ENCODE measurements around the gene CHMP4B. TPM values are rescaled to one million over a fixed set of nuclear protein-coding genes. Genes with fewer than 3 reads are reported as not detected.

Gene CHMP4B
- total RNA-seq, 1 experiment from 2014 or later = 72.5 TPM

GRCh38 chr20:33767777-33768138, 43.4 kb upstream of the CHMP4B start (continued):
- TF ChIP-seq ZBTB43 (CRISPR knock-in tag; IDR thresholded peaks at IDR 0.05) (no peak), NR2C2 (CRISPR knock-in tag; IDR thresholded peaks at IDR 0.05) (no peak), ZNF138 (CRISPR knock-in tag; conservative IDR thresholded peaks at IDR 0.05) (no peak), JUN (CRISPR knock-in tag; IDR thresholded peaks at IDR 0.05) (no peak)

DNA sequence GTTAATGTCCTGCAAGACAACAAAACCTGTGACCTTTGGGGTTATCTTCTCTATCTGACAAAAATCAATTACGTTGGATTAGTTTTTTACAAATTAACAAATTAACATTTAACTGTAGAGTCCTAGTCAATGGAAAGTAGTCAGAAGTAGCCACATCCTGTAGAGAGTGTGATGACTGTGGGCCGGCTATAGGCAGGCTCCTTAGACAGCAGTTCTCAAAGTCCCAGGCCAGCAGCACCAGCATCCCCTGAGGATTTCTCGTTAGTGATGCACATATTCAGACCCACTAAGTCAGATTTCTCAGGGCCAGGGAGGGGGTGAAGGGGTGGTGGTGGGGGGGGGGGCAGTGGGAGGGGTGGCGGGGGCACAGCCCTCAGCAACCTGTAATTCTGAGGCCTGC, 42.1 kb upstream of the CHMP4B start:
- TF ChIP-seq, protein P1, sequence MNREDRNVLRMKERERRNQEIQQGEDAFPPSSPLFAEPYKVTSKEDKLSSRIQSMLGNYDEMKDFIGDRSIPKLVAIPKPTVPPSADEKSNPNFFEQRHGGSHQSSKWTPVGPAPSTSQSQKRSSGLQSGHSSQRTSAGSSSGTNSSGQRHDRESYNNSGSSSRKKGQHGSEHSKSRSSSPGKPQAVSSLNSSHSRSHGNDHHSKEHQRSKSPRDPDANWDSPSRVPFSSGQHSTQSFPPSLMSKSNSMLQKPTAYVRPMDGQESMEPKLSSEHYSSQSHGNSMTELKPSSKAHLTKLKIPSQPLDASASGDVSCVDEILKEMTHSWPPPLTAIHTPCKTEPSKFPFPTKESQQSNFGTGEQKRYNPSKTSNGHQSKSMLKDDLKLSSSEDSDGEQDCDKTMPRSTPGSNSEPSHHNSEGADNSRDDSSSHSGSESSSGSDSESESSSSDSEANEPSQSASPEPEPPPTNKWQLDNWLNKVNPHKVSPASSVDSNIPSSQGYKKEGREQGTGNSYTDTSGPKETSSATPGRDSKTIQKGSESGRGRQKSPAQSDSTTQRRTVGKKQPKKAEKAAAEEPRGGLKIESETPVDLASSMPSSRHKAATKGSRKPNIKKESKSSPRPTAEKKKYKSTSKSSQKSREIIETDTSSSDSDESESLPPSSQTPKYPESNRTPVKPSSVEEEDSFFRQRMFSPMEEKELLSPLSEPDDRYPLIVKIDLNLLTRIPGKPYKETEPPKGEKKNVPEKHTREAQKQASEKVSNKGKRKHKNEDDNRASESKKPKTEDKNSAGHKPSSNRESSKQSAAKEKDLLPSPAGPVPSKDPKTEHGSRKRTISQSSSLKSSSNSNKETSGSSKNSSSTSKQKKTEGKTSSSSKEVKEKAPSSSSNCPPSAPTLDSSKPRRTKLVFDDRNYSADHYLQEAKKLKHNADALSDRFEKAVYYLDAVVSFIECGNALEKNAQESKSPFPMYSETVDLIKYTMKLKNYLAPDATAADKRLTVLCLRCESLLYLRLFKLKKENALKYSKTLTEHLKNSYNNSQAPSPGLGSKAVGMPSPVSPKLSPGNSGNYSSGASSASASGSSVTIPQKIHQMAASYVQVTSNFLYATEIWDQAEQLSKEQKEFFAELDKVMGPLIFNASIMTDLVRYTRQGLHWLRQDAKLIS (CRISPR knock-in tag; IDR thresholded peaks at IDR 0.05; ENCODE audit: borderline replicate concordance) = no peak
- TF ChIP-seq ZBTB43 (CRISPR knock-in tag; IDR thresholded peaks at IDR 0.05) (no peak), JUN (CRISPR knock-in tag; IDR thresholded peaks at IDR 0.05) (no peak), ZMAT4 (CRISPR knock-in tag; IDR thresholded peaks at IDR 0.05) (no peak), ZNF263 (CRISPR knock-in tag; IDR thresholded peaks at IDR 0.05; ENCODE audit: low read depth) (no peak), RORB (CRISPR knock-in tag; IDR thresholded peaks at IDR 0.05) (no peak), ZNF671 (CRISPR knock-in tag; IDR thresholded peaks at IDR 0.05) (no peak), TCF7 (CRISPR knock-in tag; IDR thresholded peaks at IDR 0.05; ENCODE audit: low read depth) (no peak), SMAD4 (CRISPR knock-in tag; IDR thresholded peaks at IDR 0.05) (no peak), EMX1 (CRISPR knock-in tag; IDR thresholded peaks at IDR 0.05) (no peak), USF1 (CRISPR knock-in tag; IDR thresholded peaks at IDR 0.05) (no peak), NR3C1 (CRISPR knock-in tag; conservative IDR thresholded peaks at IDR 0.05; ENCODE audit: low read depth) (no peak), GRHL2 (CRISPR knock-in tag; IDR thresholded peaks at IDR 0.05; ENCODE audit: insufficient replicate concordance, severe bottlenecking) (no peak)
- TF ChIP-seq, protein P2, sequence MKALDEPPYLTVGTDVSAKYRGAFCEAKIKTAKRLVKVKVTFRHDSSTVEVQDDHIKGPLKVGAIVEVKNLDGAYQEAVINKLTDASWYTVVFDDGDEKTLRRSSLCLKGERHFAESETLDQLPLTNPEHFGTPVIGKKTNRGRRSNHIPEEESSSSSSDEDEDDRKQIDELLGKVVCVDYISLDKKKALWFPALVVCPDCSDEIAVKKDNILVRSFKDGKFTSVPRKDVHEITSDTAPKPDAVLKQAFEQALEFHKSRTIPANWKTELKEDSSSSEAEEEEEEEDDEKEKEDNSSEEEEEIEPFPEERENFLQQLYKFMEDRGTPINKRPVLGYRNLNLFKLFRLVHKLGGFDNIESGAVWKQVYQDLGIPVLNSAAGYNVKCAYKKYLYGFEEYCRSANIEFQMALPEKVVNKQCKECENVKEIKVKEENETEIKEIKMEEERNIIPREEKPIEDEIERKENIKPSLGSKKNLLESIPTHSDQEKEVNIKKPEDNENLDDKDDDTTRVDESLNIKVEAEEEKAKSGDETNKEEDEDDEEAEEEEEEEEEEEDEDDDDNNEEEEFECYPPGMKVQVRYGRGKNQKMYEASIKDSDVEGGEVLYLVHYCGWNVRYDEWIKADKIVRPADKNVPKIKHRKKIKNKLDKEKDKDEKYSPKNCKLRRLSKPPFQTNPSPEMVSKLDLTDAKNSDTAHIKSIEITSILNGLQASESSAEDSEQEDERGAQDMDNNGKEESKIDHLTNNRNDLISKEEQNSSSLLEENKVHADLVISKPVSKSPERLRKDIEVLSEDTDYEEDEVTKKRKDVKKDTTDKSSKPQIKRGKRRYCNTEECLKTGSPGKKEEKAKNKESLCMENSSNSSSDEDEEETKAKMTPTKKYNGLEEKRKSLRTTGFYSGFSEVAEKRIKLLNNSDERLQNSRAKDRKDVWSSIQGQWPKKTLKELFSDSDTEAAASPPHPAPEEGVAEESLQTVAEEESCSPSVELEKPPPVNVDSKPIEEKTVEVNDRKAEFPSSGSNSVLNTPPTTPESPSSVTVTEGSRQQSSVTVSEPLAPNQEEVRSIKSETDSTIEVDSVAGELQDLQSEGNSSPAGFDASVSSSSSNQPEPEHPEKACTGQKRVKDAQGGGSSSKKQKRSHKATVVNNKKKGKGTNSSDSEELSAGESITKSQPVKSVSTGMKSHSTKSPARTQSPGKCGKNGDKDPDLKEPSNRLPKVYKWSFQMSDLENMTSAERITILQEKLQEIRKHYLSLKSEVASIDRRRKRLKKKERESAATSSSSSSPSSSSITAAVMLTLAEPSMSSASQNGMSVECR (CRISPR knock-in tag; IDR thresholded peaks at IDR 0.05; ENCODE audit: borderline replicate concordance) = no peak
- TF ChIP-seq, protein P3, sequence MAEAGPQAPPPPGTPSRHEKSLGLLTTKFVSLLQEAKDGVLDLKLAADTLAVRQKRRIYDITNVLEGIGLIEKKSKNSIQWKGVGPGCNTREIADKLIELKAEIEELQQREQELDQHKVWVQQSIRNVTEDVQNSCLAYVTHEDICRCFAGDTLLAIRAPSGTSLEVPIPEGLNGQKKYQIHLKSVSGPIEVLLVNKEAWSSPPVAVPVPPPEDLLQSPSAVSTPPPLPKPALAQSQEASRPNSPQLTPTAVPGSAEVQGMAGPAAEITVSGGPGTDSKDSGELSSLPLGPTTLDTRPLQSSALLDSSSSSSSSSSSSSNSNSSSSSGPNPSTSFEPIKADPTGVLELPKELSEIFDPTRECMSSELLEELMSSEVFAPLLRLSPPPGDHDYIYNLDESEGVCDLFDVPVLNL (CRISPR knock-in tag; IDR thresholded peaks at IDR 0.05; ENCODE audit: borderline replicate concordance, low read depth) = no peak
- ChIA-PET CTCF (no interaction called here), POLR2A (no interaction called here)
- H3K36me3 Mint-ChIP-seq = peaks cover 9% of the 10 kb centered on the region
- no peaks in the 10 kb centered on the region for H3K9me3 Mint-ChIP-seq
- H3K27me3 Mint-ChIP-seq (ENCODE audit: low read depth) = no peaks in the 10 kb centered on the region
- no peak overlapping the region for H3K4me3 Mint-ChIP-seq
- H3K27ac Mint-ChIP-seq = no peak overlapping the region
- H3K4me1 Mint-ChIP-seq = peaks cover 7% of the 10 kb centered on the region
- DNase-seq (ENCODE audit: low spot score) (no peak), ATAC-seq (peak; percentile 47)
